Thyroid gland (tissue), 4 donors: ENCODE measurements around the gene ZNF627. TPM values are rescaled to one million over a fixed set of nuclear protein-coding genes. Genes with fewer than 3 reads are reported as not detected.
A peak's percentile ranks its signal among the peaks of the same experiment; 100 is the strongest.

Source experiments
- DNase-seq, 2 donors: peaks; one replicate each; pipeline ENCODE4 v3.0.0-alpha.2; 2019
- H3K27ac ChIP-seq, 3 donors: fragments of 200-600 bp; sonication (generic); 1 replicate in 2 of 3; 2 replicates in 1 of 3; pipeline ENCODE4 v1.5.1; 2016 to 2019; ENCODE audit warnings: mild to moderate bottlenecking in 1 of 3, moderate library complexity in 1 of 3
- H3K27me3 ChIP-seq: fragments of 200-600 bp; sonication (generic); one replicate; pipeline ENCODE4 v1.5.1; 2019
- H3K36me3 ChIP-seq, 2 donors: fragments of 200-600 bp; sonication (generic); one replicate each; pipeline ENCODE4 v1.5.1; 2016 to 2019
- H3K4me1 ChIP-seq, 2 donors: fragments of 200-600 bp; sonication (generic); one replicate each; pipeline ENCODE4 v1.5.1; 2017 to 2019
- H3K4me3 ChIP-seq, 3 donors: fragments of 200-600 bp; sonication (generic); replicated peaks in 1 of 3; 1 replicate in 2 of 3; 2 replicates in 1 of 3; pipeline ENCODE4 v1.5.1; 2016; ENCODE audit warnings: mild to moderate bottlenecking in 1 of 3
- H3K9me3 ChIP-seq: fragments of 200-600 bp; sonication (generic); one replicate; pipeline ENCODE4 v1.5.1; 2017
- CTCF ChIP-seq, 6 experiments: fragments of 200-600 bp in 3 of 6; fragments of 450-650 bp in 3 of 6; sonication (generic) in 3 of 6; IDR thresholded peaks; one replicate each; pipeline ENCODE4 v1.5.1; 2016 to 2019; ENCODE audit warnings: antibody characterized with exemption in 6 of 6, mild to moderate bottlenecking in 2 of 6, inconsistent platforms in 1 of 6, moderate library complexity in 1 of 6
- POLR2A ChIP-seq, 2 donors: fragments of 450-650 bp; IDR thresholded peaks; one replicate each; pipeline ENCODE4 v1.6.1; 2017; ENCODE audit warnings: antibody characterized with exemption in 2 of 2, mild to moderate bottlenecking in 2 of 2, moderate library complexity in 1 of 2
- WGBS, 2 donors: methylation state at CpG; one replicate each; pipeline ENCODE4 v1.1.5; 2017; 5-methylcytosine and 5-hydroxymethylcytosine counted together
- intact Hi-C: fragments of 100-400 bp; cut with DNase I; formaldehyde crosslinking; loops from one replicate; pipeline ENCODE4 v1.15.1; 2023
- total RNA-seq, 4 donors: library from RNA; depleted of rRNA; stranded (reverse); fragments of >200 nt; gene quantifications; one replicate each; pipeline ENCODE4 v1.2.3, GENCODE V29; 2016

Gene ZNF627
- 10 to 100 TPM; 14.5 to 24.3 (median 21.7) TPM for total RNA-seq

DNA sequence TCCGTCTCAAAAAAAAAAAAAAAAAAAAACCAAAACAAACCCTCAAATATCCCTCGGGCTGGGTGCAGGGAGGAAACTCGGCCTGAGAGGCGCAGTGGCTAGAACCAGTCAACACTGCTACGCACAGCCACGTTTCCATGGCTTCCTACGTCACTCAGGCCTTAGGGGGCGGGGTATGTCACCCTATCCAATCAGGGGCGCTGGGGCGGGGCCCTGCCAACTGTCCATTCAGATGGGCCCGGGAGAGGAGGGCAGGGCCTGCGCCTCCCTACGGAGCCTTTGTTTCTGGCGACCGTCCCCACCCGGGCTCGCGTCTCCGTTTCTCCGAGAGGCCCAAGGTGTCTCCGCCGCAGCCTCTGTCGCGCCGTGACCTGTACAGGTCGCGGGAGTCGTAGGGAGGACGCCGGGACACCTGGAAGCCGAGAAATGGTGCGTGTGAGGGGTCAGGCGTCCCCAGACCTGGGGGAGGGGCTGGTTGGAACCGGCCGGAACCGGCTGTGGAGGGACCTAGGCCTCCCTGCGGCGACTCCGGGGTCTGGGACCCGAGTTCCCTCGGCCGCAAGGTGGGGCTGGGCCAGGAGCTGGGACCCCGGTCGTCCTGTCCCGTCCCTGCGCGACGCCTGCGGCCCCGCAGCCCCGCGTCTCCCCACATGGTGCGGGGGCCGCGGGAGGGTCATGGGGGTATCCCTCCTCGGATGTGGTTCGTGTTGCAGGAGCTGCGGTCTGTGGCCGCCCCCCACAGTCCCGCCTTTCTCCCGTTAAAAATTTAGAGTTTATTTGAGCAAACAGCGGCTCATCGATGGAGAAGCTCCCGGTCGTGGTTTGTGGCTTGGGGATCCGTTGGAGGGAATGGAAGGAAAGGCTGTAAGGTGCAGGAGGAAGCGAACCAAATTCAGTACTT lies at the start of gene ZNF627:
Gene ZNF627 (plus strand): TSS at position 282 of the 901 bp plus-strand sequence. CDS start 145 bp downstream, at position 427.
- TF ChIP-seq POLR2A (IDR thresholded peaks at IDR 0.05) (peak; percentile 69 to 99), CTCF (IDR thresholded peaks at IDR 0.05) (peak in 3 of 6 experiments; percentile 28 to 47 (median 31))
- Histone ChIP-seq H3K27ac (peak within 1 kb of the TSS; percentile 90 to 94 (median 93)), H3K27me3 (no peaks in the 10 kb centered on the region), H3K36me3 (no peaks in the 10 kb centered on the region), H3K4me3 (peak within 1 kb of the TSS; percentile 47 to 98 (median 52)), H3K4me1 (peaks cover 13 to 22% of the 10 kb centered on the region in 2 donors), H3K9me3 (no peaks in the 10 kb centered on the region)
- intact Hi-C loops = no loop called here
- 1 to 2% methylated on average over 30 to 34 of the region's 67 CpGs for WGBS, 2 donors
- DNase-seq = peak; percentile 100

- H3K4me1 ChIP-seq = no peaks in the 10 kb centered on the region
- no peaks in the 10 kb centered on the region for H3K9me3 ChIP-seq
- no peak for DNase-seq
- no peak overlapping the region for H3K4me3 ChIP-seq
- 89 to 92% methylated on average over 14 of the region's 14 CpGs for WGBS, 2 donors
- H3K27ac ChIP-seq = no peak overlapping the region
- no peaks in the 10 kb centered on the region for H3K27me3 ChIP-seq
- TF ChIP-seq POLR2A (IDR thresholded peaks at IDR 0.05) (no peak), CTCF (IDR thresholded peaks at IDR 0.05) (no peak)
- H3K36me3 ChIP-seq = peaks cover 6 to 7% of the 10 kb centered on the region in 2 donors
- intact Hi-C loops = no loop called here
Measured at GRCh38 chr19:11547929-11548700, 49.2 kb upstream of the ZNF627 start.

DNA sequence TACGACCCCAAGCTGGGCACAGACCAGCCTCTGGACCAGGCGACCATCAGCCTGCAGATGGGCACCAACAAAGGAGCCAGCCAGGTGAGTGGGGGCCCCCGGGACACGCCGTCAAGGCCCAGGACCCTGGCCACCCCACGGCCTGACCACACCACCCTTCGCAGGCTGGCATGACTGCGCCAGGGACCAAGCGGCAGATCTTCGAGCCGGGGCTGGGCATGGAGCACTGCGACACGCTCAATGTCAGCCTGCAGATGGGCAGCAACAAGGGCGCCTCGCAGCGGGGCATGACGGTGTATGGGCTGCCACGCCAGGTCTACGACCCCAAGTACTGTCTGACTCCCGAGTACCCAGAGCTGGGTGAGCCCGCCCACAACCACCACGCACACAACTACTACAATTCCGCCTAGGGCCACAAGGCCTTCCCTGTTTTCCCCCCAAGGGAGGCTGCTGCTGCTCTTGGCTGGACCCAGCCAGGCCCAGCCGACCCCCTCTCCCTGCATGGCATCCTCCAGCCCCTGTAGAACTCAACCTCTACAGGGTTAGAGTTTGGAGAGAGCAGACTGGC lies 47.8 kb upstream of the ZNF627 start:
- H3K36me3 ChIP-seq = peaks cover 15 to 17% of the 10 kb centered on the region in 2 donors
- intact Hi-C loops = no loop called here
- no peak for DNase-seq
- no peak overlapping the region for H3K4me3 ChIP-seq
- no peak overlapping the region for H3K27ac ChIP-seq
- TF ChIP-seq POLR2A (IDR thresholded peaks at IDR 0.05) (no peak), CTCF (IDR thresholded peaks at IDR 0.05) (no peak)
- H3K27me3 ChIP-seq = no peaks in the 10 kb centered on the region
- WGBS, 2 donors = 89 to 96% methylated on average over 8 to 12 of the region's 24 CpGs
- H3K4me1 ChIP-seq = no peaks in the 10 kb centered on the region
- no peaks in the 10 kb centered on the region for H3K9me3 ChIP-seq

- 91 to 93% methylated on average over 8 of the region's 8 CpGs for WGBS, 2 donors
- Histone ChIP-seq H3K27ac (no peak overlapping the region), H3K36me3 (peaks cover 15 to 17% of the 10 kb centered on the region in 2 donors), H3K4me1 (no peaks in the 10 kb centered on the region), H3K4me3 (no peak overlapping the region), H3K27me3 (no peaks in the 10 kb centered on the region), H3K9me3 (no peaks in the 10 kb centered on the region)
- TF ChIP-seq POLR2A (IDR thresholded peaks at IDR 0.05) (no peak), CTCF (IDR thresholded peaks at IDR 0.05) (no peak)
- DNase-seq = no peak
- intact Hi-C loops = no loop called here
Measured at GRCh38 chr19:11550265-11550664, 47.0 kb upstream of the ZNF627 start.
